AG09319 (cell line): ENCODE data around the gene TCF4.
A peak's percentile ranks its signal among the peaks of the same experiment; 100 is the strongest.

Experiments
- DNase-seq: peaks from one replicate; pipeline ENCODE4 v3.0.0-alpha.2; 2010; ENCODE audit warnings: low read depth; ENCODE audit errors: extremely low read depth
- CTCF ChIP-seq: IDR thresholded peaks from 2 replicates; pipeline ENCODE4 v1.5.1; 2011; ENCODE audit warnings: low read depth, mild to moderate bottlenecking, inconsistent platforms, low read length, moderate library complexity

Gene TCF4

GRCh38 chr18:55323051-55323994 lies 264.7 kb downstream of the TCF4 start:
- TF ChIP-seq CTCF: no peak
- DNase-seq: no peak

GRCh38 chr18:55322178-55322735 lies 265.7 kb downstream of the TCF4 start:
- peak; percentile 91 for DNase-seq
- TF ChIP-seq CTCF: peak; percentile 29

- TF ChIP-seq CTCF: no peak
- DNase-seq: peak; percentile 84
Measured at GRCh38 chr18:55321265-55322177, 266.5 kb downstream of the TCF4 start.

- TF ChIP-seq CTCF: no peak
- DNase-seq: no peak
Measured at GRCh38 chr18:55320424-55321264, 267.3 kb downstream of the TCF4 start.

GRCh38 chr18:55319459-55320193 lies 268.4 kb downstream of the TCF4 start:
- no peak for TF ChIP-seq CTCF
- no peak for DNase-seq

- TF ChIP-seq CTCF: no peak
- DNase-seq: no peak
Measured at GRCh38 chr18:55318951-55319441, 269.0 kb downstream of the TCF4 start.
